Nephron (organoid): ENCODE measurements around the gene GRAMD2A.

Experiments used
- H3K27ac Mint-ChIP-seq, 3 experiments: 2 replicates each; pipeline ENCODE4 v1.8.0; 2020; ENCODE audit warnings: mixed read lengths in 3 of 3, mild to moderate bottlenecking in 2 of 3, moderate library complexity in 1 of 3
- H3K27me3 Mint-ChIP-seq: 2 replicates; pipeline ENCODE4 v1.8.0; 2021; ENCODE audit warnings: low read depth, mild to moderate bottlenecking, moderate library complexity, mixed read lengths
- H3K36me3 Mint-ChIP-seq: 2 replicates; pipeline ENCODE4 v1.8.0; 2020; ENCODE audit warnings: low read depth, mixed read lengths
- H3K4me1 Mint-ChIP-seq: 2 replicates; pipeline ENCODE4 v1.8.0; 2020; ENCODE audit warnings: mixed read lengths
- H3K4me3 Mint-ChIP-seq, 3 experiments: 2 replicates each; pipeline ENCODE4 v1.8.0; 2020; ENCODE audit warnings: mild to moderate bottlenecking in 3 of 3, mixed read lengths in 3 of 3, moderate library complexity in 2 of 3
- H3K9me3 Mint-ChIP-seq: 2 replicates; pipeline ENCODE4 v1.8.0; 2020; ENCODE audit warnings: mixed read lengths
- CTCF ChIP-seq, 3 experiments: fragments of 200-600 bp; sonication (generic); IDR thresholded peaks; one replicate each; pipeline ENCODE4 v1.5.0; 2021; ENCODE audit warnings: antibody characterized with exemption in 3 of 3; ENCODE audit not compliant: unreplicated experiment in 3 of 3

Gene GRAMD2A

GRCh38 chr15:72112116-72112515, 85.5 kb downstream of the GRAMD2A start:
- Mint-ChIP-seq H3K4me3 (peak overlapping the region in 2 of 3 experiments; percentile 33 to 37), H3K36me3 (no peaks in the 10 kb centered on the region), H3K27ac (peak overlapping the region; percentile 61 to 77 (median 77)), H3K27me3 (no peaks in the 10 kb centered on the region), H3K4me1 (peaks cover 53% of the 10 kb centered on the region), H3K9me3 (no peaks in the 10 kb centered on the region)
- TF ChIP-seq CTCF (IDR thresholded peaks at IDR 0.05; ENCODE audit: unreplicated experiment in 3 of 3): no peak

- H3K9me3 Mint-ChIP-seq: no peaks in the 10 kb centered on the region
- H3K27ac Mint-ChIP-seq: peak overlapping the region in 1 of 3 experiments; percentile 54
- no peak for TF ChIP-seq CTCF (IDR thresholded peaks at IDR 0.05; ENCODE audit: unreplicated experiment in 3 of 3)
- no peak overlapping the region for H3K4me3 Mint-ChIP-seq
- H3K4me1 Mint-ChIP-seq: peaks cover 39% of the 10 kb centered on the region
- no peaks in the 10 kb centered on the region for H3K36me3 Mint-ChIP-seq
- no peaks in the 10 kb centered on the region for H3K27me3 Mint-ChIP-seq
Measured at GRCh38 chr15:72110355-72110754, 87.2 kb downstream of the GRAMD2A start.
